HFFc6 (cell line): ENCODE measurements around the gene BGN. TPM values are rescaled to one million over a fixed set of nuclear protein-coding genes. Genes with fewer than 3 reads are reported as not detected.

Experiments used
- DNase-seq: peaks from one replicate; pipeline ENCODE4 v3.0.0-alpha.2; 2018
- H3K27ac Mint-ChIP-seq: 2 replicates; pipeline ENCODE4 v1.8.0; 2020; ENCODE audit warnings: mild to moderate bottlenecking, mixed read lengths
- H3K27me3 Mint-ChIP-seq: 2 replicates; pipeline ENCODE4 v1.8.0; 2021; ENCODE audit warnings: mild to moderate bottlenecking, moderate library complexity, mixed read lengths; ENCODE audit not compliant: insufficient read depth
- H3K36me3 Mint-ChIP-seq: 2 replicates; pipeline ENCODE4 v1.8.0; 2021; ENCODE audit warnings: low read depth, mixed read lengths
- H3K4me1 Mint-ChIP-seq: 2 replicates; pipeline ENCODE4 v1.8.0; 2020; ENCODE audit warnings: low read depth, mixed read lengths
- H3K4me3 Mint-ChIP-seq: 2 replicates; pipeline ENCODE4 v1.8.0; 2020; ENCODE audit warnings: mild to moderate bottlenecking, moderate library complexity, mixed read lengths
- H3K9me3 Mint-ChIP-seq: 2 replicates; pipeline ENCODE4 v1.8.0; 2020; ENCODE audit warnings: mild to moderate bottlenecking, mixed read lengths
- total RNA-seq, 6 experiments: library from RNA; stranded (reverse); fragmentation: NEBNext Ultra II Directional; extraction: Animal tissue kit (Norgen Biotek cat#: 25700); gene quantifications; 2 replicates in 1 of 6; 3 replicates in 5 of 6; pipeline ENCODE4 v1.2.3, GENCODE V29; 2021
- TF ChIP-seq, protein P1 (sequence below): fragments of 200-600 bp; sonication (generic); IDR thresholded peaks from 2 replicates; pipeline ENCODE4 v1.5.0; 2021; ENCODE audit warnings: antibody characterized with exemption, mild to moderate bottlenecking

Gene BGN
- total RNA-seq, 6 experiments from 2014 or later: 324 to 382 (median 367) TPM

DNA sequence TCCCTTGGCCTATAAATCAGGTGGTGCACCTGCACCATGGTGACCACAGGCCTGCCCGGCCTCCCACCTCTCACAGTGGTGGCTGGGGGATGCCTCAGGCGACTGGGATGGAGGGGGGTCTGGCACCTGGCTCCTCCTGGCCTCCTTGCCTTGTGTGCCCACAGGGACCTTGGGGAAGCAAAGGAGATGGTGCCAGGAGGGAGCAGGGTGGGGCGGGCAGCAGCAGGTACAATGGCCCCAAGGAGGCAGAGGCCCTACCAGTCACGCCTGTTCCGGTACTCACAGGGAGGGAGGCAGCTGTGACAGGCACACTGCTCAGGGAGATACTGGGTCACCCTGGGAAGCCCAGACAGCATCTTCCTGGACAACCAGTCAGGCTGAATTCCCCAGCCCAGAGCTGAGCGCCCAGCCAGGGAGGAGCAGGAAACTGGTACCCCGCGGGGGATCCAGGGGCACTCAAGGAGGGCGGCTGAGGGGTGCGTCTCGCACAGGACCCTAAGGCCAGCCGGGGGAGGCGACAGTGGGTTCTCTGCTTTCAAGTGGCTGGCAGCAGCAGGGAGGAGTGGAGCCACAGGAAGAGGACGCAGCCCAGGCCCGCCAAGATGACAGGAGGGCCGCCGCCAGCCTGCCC lies 47.7 kb upstream of the BGN start:
- Mint-ChIP-seq H3K27ac (no peak overlapping the region), H3K4me3 (no peak overlapping the region), H3K36me3 (no peaks in the 10 kb centered on the region), H3K27me3 (no peaks in the 10 kb centered on the region; the same call in 1 of the 2 replicates), H3K4me1 (peaks cover 12% of the 10 kb centered on the region), H3K9me3 (no peaks in the 10 kb centered on the region)
- TF ChIP-seq, protein P1, sequence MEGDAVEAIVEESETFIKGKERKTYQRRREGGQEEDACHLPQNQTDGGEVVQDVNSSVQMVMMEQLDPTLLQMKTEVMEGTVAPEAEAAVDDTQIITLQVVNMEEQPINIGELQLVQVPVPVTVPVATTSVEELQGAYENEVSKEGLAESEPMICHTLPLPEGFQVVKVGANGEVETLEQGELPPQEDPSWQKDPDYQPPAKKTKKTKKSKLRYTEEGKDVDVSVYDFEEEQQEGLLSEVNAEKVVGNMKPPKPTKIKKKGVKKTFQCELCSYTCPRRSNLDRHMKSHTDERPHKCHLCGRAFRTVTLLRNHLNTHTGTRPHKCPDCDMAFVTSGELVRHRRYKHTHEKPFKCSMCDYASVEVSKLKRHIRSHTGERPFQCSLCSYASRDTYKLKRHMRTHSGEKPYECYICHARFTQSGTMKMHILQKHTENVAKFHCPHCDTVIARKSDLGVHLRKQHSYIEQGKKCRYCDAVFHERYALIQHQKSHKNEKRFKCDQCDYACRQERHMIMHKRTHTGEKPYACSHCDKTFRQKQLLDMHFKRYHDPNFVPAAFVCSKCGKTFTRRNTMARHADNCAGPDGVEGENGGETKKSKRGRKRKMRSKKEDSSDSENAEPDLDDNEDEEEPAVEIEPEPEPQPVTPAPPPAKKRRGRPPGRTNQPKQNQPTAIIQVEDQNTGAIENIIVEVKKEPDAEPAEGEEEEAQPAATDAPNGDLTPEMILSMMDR: no peak
- DNase-seq: no peak

DNA sequence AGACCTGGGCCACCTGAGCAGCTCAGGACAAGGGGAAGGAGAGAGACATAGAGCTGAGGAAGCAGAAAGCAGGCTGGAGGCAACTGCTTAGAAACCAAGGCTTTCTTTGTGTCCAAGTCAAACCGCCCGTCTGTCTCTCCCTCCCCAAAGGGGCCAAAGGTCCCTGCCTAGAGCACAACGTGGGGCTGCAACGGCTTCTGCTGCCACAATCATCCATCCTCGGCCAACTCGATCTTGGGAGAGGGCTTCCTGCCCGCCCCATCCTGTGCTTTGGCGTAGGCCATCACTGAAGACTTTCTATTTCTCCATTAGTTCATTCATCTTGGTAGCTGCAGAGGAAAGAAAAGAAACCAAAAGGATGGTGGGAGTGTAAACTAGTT lies 47.2 kb upstream of the BGN start:
- peaks cover 12% of the 10 kb centered on the region for H3K4me1 Mint-ChIP-seq
- H3K27ac Mint-ChIP-seq: no peak overlapping the region
- no peak overlapping the region for H3K4me3 Mint-ChIP-seq
- no peaks in the 10 kb centered on the region for H3K9me3 Mint-ChIP-seq
- no peaks in the 10 kb centered on the region for H3K36me3 Mint-ChIP-seq
- TF ChIP-seq, protein P1: no peak
- DNase-seq: no peak
- no peaks in the 10 kb centered on the region; the same call in 1 of the 2 replicates for H3K27me3 Mint-ChIP-seq

DNA sequence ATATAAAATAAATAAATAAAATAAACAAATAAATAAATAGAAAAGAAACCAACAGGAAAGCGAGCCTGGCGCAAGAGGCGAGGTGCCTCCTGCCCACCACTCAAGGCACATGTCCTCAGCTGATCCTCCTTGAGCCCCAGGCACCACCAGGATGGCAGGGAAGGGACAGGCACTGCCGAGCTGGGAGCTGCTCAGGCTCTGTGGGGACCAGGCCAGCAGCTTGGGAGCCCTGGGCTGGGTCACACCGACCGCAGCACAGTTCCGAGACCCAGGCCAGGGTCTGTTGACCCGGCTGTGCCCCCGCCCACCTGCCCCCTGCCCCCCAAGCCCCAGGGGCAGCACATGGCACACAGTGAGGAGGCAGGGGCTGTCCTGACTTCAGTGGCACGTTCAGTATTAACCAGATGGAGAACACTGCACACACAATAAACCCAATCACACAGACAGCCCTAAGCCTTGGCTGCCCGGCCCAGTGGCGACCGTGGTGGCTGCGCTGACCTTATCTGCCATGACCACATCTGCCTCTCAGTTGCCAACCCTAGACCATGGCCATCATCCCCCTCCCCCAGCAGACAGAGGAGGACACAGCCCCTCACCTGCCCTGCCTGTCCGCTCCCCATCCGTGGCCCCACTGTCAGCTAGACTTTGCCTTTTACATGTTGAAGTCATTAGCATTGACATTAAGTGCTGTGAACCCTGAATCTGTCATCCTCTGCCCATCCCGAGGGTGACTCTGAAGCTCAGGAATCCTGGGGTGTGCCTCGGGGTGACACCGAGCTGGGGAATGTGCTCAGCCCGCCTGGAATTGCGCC lies 46.0 kb upstream of the BGN start:
- Mint-ChIP-seq H3K27ac (peak overlapping the region; percentile 85), H3K4me3 (peak overlapping the region; percentile 49; the same call in 1 of the 2 replicates), H3K36me3 (no peaks in the 10 kb centered on the region), H3K9me3 (no peaks in the 10 kb centered on the region), H3K4me1 (peaks cover 12% of the 10 kb centered on the region), H3K27me3 (no peaks in the 10 kb centered on the region; the same call in 1 of the 2 replicates)
- TF ChIP-seq, protein P1: no peak
- peak; percentile 14 for DNase-seq

DNA sequence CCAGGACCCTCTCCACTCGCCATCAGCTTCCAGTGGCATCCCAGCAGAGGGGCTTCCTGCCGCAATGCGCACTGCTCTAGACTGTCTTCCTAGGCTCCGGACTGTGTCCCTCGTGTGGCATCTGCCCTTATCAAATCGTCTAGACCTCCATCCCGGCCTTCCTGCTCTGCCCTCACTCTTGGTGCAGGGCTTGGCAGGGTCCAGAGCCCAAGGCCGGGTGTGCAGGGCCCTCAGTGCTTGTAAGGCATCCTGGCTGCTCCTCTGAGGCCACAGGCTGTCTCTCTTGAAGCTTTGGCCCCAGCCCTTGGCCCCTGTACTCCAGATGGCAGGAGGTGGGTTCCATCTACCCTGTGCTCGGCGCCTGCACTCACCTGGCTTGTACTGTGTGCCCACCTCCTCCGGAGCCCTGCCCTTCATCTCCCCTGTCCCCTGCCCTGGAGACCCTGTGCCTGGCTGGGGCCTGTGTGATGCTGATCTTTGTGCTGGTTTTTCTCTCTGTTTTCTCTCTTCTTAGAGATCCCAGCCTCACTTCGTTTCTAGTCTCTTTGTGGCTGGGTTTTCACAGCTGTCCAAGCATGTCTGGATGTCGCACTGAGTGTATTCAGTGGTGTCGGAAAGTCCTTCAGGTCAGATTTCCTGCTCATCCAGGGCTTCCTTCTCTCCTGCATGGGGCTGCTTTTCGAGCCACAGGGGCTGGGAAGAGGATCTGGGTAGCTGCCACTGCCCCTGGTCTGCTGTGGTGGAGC lies 45.2 kb upstream of the BGN start:
- Mint-ChIP-seq H3K27ac (peak overlapping the region; percentile 85), H3K27me3 (no peaks in the 10 kb centered on the region; the same call in 1 of the 2 replicates), H3K9me3 (no peaks in the 10 kb centered on the region), H3K4me1 (peaks cover 12% of the 10 kb centered on the region), H3K36me3 (no peaks in the 10 kb centered on the region), H3K4me3 (no peak overlapping the region; the same call in 1 of the 2 replicates)
- no peak for DNase-seq
- TF ChIP-seq, protein P1: no peak

DNA sequence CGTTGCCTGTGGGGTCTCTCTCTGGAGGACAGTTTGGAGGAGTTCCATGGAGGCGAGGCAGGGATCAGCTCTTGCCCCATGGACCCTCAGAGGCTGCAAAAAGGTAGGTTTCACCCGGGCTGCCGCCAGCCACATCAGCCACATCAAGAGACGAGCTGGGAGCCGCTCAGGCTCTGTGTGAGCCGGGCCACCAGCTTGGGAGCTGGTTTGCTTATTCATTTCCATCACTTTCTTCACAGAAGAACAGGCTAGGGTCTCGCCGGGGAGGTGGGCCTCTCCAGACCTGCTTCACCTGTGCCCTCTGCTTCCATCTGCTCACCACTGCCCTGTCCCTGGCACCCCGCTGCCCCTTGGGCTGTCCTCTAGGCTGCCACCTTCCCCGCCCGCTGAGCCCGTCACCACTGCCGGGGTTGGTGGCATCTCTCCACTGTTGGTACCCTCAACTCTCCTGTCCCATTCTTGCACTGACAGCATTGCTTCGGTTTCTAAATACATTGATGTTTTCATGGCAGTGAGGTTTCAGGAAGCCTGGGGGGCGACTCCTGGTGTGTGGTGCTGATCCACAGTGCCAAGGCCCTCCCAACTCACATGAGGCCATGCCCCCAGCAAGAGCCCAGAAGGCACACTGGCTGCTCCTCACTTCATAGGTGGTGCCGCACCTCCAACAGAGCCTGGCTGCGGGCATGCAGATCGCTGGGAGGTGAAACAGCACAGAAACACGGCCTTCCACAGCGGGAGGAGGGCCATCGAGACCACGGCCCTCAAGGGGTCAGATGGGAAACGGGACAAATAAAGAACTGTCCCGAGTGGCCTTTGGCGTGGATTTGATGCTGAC lies 44.4 kb upstream of the BGN start:
- DNase-seq: no peak
- H3K27me3 Mint-ChIP-seq: no peaks in the 10 kb centered on the region; the same call in 1 of the 2 replicates
- TF ChIP-seq, protein P1: no peak
- H3K4me1 Mint-ChIP-seq: peaks cover 12% of the 10 kb centered on the region
- H3K27ac Mint-ChIP-seq: peak overlapping the region; percentile 85; the same call in 1 of the 2 replicates
- H3K4me3 Mint-ChIP-seq: no peak overlapping the region
- H3K36me3 Mint-ChIP-seq: no peaks in the 10 kb centered on the region
- H3K9me3 Mint-ChIP-seq: no peaks in the 10 kb centered on the region
